8988T (cell line): ENCODE results near the gene SNRNP70.

Experiments used
- DNase-seq: peaks from one replicate; pipeline ENCODE4 v3.0.0; 2011

SNRNP70 gene

GRCh38 chr19:49148784-49149651 lies 63.8 kb downstream of the SNRNP70 start:
- DNase-seq: peak; percentile 82

GRCh38 chr19:49149652-49150105 lies 64.4 kb downstream of the SNRNP70 start:
- DNase-seq: no peak

DNA sequence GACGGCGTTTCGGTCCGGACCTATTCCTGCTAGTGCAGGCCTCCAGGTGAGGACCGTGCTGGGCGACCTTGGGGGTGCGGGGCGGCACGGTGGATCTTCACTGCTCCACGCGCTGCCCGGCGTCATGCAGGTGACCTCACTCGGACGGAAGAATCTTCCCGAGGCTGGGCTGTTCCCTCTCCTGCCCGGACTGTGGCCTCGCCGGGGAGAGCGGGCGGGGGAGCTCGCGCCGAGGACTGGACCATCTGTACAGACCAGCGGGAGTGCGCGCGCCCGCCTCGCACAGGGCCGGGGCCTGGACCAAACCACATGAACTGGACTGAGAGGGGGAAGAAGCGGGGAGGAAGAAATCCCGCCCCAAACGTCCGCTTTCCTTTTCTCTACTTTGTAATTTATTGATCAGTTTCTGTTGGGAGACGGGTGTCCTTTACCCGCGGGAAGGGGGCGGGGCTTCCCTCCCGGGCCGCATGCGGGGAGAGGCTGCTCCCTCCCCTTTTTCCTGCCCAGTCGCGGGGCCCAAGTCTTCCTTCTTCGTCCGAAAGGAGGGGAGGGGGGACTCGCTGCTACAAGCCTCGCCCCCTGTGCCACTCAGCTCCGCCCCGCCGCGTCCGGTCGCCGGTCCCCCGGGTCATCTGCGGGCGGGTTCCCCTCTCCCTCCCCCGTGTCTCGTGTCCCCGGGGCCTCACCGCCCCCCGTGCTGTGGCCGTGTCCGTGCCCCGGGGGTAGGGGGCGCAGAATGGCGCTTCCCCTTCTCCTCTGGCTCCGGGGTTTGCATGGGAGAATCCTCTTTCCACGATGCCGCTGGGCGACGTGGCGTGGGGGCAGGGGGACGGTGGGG lies 65.1 kb downstream of the SNRNP70 start:
- DNase-seq: peak; percentile 79

- DNase-seq: no peak
These were observed 65.6 kb downstream of the SNRNP70 start for GRCh38 chr19:49150944-49151243.

- DNase-seq: peak; percentile 72
These were observed 66.2 kb downstream of the SNRNP70 start for GRCh38 chr19:49151267-49152118.

DNA sequence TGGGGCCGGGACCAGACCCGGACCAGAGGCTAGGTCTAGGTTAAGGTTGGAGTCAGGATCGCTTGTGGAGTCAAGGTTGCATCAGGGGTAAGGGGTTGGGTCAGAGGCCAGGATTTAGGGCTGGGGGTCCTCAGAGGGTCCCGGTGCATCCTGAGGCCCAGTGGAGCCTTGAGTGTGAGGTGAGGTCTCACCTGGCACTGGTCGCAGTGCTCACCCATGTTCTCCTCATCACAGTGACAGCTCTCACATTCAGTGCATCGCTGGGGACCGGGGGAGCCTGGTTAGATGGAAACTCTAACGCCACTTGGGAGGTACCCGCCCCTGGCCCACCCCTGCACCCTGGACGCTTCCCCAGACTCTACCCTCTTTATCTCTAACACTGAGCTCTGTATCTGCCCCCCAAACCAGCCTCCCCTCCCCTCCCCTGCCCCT lies 66.9 kb downstream of the SNRNP70 start:
- DNase-seq: no peak

GRCh38 chr19:49153167-49153809 lies 68.0 kb downstream of the SNRNP70 start:
- no peak for DNase-seq

- no peak for DNase-seq
These were observed 69.0 kb downstream of the SNRNP70 start for GRCh38 chr19:49154279-49154678.

DNA sequence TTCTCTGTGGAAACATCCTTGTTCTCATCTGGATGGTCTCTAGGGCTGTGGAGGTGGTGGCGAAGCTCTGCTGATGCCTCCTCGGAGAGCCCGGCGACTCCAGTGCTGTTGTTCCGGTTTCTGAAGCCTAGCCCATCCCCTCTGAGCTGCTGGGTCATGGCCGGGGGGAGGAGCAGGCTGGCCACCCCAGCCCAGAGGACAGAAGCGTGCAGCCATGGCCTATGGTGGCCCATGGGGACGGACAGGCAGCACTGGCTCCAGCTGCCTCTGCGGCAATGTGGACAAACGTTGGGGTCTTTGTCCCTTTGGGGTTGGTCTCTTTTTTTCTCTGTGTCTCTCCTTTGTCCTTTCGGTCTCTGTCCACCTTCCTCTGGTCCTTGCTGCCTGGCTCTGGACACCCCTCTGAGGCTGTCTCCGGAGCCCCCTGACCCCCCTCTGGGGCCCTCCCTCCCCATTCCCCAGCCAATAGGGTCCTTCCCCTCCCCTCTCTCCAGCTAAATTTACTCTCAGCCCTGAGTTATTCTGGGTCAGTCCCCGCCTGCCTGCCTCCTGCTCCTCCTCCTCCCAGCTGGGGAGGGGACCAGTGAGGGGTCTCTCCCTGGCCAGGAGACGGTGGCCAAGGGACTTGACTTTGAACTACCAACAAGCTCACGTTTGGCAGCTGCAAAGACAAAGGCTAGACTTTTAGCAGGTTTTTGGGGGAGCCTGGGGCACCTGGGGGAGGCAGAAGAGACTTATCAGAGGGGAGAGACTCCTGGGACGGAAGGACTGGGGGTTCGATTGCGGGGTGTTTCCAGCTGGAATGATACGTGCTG lies 70.0 kb downstream of the SNRNP70 start, which contains the start of gene HRC:
Gene HRC, minus strand, starts transcription at position 392 of the 815 bp plus-strand sequence. Its CDS starts 159 bp downstream, at position 233.
- DNase-seq: no peak

- DNase-seq: no peak
These were observed 70.6 kb downstream of the SNRNP70 start for GRCh38 chr19:49155820-49156346.

- DNase-seq: peak; percentile 81
These were observed 72.4 kb downstream of the SNRNP70 start, which contains the start of gene TRPM4 for GRCh38 chr19:49157445-49158224. Gene TRPM4 (plus strand): TSS chr19:49157792. CDS start chr19:49157867, 75 bp downstream.
